ENCODE results near the gene LARP1.

GRCh38 chr5:154765396-154765925, 10.3 kb downstream of the LARP1 start:
- TF ChIP-seq CTCF (IDR thresholded peaks at IDR 0.05; ENCODE audit: low read depth, low read length, missing input control) (no peak), EGR1 (IDR thresholded peaks at IDR 0.05; ENCODE audit: low read depth in 2 of 2) (no peak), YY1 (IDR thresholded peaks at IDR 0.05) (no peak), JUND (IDR thresholded peaks at IDR 0.05) (no peak), SP1 (IDR thresholded peaks at IDR 0.05) (no peak), REST (IDR thresholded peaks at IDR 0.05) (no peak), HNF4G (IDR thresholded peaks at IDR 0.05) (no peak), RXRA (IDR thresholded peaks at IDR 0.05) (no peak), HNF4A (conservative IDR thresholded peaks at IDR 0.05) (no peak)
- TF ChIP-seq, protein P1, sequence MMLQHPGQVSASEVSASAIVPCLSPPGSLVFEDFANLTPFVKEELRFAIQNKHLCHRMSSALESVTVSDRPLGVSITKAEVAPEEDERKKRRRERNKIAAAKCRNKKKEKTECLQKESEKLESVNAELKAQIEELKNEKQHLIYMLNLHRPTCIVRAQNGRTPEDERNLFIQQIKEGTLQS (IDR thresholded peaks at IDR 0.05): no peak

All from liver (tissue), 3 donors.